ENCODE data around the gene KCTD8.

The KCTD8 gene

DNA sequence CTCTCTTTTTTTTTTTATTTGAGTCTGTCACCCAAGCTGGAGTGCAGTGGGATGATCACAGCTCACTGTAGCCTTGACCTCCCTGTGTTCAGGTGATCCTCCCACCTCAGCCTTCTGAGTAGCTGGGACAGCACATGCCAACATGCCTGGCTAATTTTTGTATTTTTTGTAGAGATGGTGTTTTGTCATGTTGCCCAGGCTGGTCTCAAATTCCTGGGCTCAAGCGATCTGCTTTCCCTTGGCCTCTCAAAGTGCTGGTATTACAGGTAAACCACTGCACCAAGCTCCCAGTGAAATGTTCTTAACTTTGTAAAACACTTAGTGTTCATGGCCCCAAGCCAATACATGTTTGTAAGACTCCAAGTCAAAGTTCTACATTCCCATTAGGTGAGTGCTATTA, 316.1 kb downstream of the KCTD8 start:
- no peak overlapping the region for H2BK15ac ChIP-seq (ENCODE audit: low read depth, poor library complexity, severe bottlenecking)
- H3K4ac ChIP-seq (ENCODE audit: low read depth in 1 of 2, low read length in 2 of 2) = no peak overlapping the region
- H3K4me3 ChIP-seq (ENCODE audit: insufficient read depth in 1 of 2, low read depth in 1 of 2, low read length in 2 of 2) = no peak overlapping the region

More for the DNA sequence above, 316.1 kb downstream of the KCTD8 start:
- no peak overlapping the region for H3K9ac ChIP-seq (ENCODE audit: low read length)
- H3K4me2 ChIP-seq (ENCODE audit: low read length, poor library complexity, severe bottlenecking) = no peak overlapping the region
- peaks cover 2% of the 10 kb centered on the region for H3K9me3 ChIP-seq (ENCODE audit: control insufficient read depth, low read length)
- H2AK5ac ChIP-seq (ENCODE audit: low read length, severe bottlenecking) = no peak overlapping the region
- no peak overlapping the region for H2AFZ ChIP-seq (ENCODE audit: low read depth, low read length)
- H2BK5ac ChIP-seq (ENCODE audit: low read depth, low read length, poor library complexity, severe bottlenecking) = peak overlapping the region; percentile 19
- H3K27me3 ChIP-seq (ENCODE audit: control insufficient read depth in 1 of 2, insufficient read depth in 1 of 2, low read length in 2 of 2) = no peaks in the 10 kb centered on the region
- no peak overlapping the region for H3K14ac ChIP-seq (ENCODE audit: low read length in 2 of 2)
- H3K27ac ChIP-seq (ENCODE audit: low read length, poor library complexity, severe bottlenecking) = no peak overlapping the region
- H3K79me1 ChIP-seq (replicated peaks; ENCODE audit: low read length, poor library complexity, severe bottlenecking) = no peaks in the 10 kb centered on the region
- no peak overlapping the region for H4K8ac ChIP-seq (ENCODE audit: low read length)
- DNase-seq = no peak
- H3K23ac ChIP-seq (ENCODE audit: low read length in 2 of 2) = no peak overlapping the region
- H2BK120ac ChIP-seq (ENCODE audit: low read depth, low read length) = no peak overlapping the region
- no peak overlapping the region for H4K91ac ChIP-seq (ENCODE audit: low read length)
- H3K36me3 ChIP-seq (ENCODE audit: control insufficient read depth in 1 of 2, insufficient read depth in 2 of 2, low read depth in 1 of 2, low read length in 2 of 2) = no peaks in the 10 kb centered on the region
- no peak overlapping the region for H3K18ac ChIP-seq (ENCODE audit: low read depth in 1 of 2, low read length in 2 of 2)
- 64% methylated on average over 1 of the region's 1 CpG for WGBS
- no peaks in the 10 kb centered on the region for H3K4me1 ChIP-seq (ENCODE audit: control insufficient read depth, insufficient read depth, low read depth, low read length)
- no peak overlapping the region for H2BK12ac ChIP-seq (ENCODE audit: low read length in 2 of 2)

All from mesenchymal stem cell (in vitro differentiated cells and primary cell).